ENCODE data around the gene CNTN4. TPM values are rescaled to one million over a fixed set of nuclear protein-coding genes. Genes with fewer than 3 reads are reported as not detected.

Gene CNTN4
- total RNA-seq, 1 donor from 2014 or later = 48.3 TPM

DNA sequence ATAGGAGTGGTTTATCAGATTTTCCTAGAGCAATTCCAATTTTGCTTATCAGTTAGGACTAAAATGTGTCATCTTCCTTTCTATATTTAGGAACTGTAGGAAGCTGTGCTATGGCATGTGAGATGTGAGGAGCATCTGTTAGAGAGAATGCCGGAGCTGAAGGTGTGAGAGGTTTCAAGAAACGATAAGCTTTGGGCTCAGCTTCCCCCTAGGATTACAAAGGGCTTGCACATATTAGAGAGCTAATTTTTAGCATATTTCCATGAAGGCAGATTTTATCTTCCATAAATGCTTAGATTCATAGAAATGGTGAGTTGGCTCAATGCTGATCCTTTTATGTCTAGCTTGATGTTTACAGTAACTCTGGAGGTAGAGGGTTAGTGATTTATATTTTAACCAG lies 120.2 kb downstream of the CNTN4 start:
- TF ChIP-seq, protein P1, sequence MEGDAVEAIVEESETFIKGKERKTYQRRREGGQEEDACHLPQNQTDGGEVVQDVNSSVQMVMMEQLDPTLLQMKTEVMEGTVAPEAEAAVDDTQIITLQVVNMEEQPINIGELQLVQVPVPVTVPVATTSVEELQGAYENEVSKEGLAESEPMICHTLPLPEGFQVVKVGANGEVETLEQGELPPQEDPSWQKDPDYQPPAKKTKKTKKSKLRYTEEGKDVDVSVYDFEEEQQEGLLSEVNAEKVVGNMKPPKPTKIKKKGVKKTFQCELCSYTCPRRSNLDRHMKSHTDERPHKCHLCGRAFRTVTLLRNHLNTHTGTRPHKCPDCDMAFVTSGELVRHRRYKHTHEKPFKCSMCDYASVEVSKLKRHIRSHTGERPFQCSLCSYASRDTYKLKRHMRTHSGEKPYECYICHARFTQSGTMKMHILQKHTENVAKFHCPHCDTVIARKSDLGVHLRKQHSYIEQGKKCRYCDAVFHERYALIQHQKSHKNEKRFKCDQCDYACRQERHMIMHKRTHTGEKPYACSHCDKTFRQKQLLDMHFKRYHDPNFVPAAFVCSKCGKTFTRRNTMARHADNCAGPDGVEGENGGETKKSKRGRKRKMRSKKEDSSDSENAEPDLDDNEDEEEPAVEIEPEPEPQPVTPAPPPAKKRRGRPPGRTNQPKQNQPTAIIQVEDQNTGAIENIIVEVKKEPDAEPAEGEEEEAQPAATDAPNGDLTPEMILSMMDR (IDR thresholded peaks at IDR 0.05) = no peak
- no peaks in the 10 kb centered on the region for H3K36me3 Mint-ChIP-seq (ENCODE audit: unreplicated experiment)
- H3K9me3 Mint-ChIP-seq (ENCODE audit: unreplicated experiment) = peaks cover 4% of the 10 kb centered on the region
- no peaks in the 10 kb centered on the region for H3K4me1 Mint-ChIP-seq (ENCODE audit: unreplicated experiment)
- H3K4me3 Mint-ChIP-seq (ENCODE audit: unreplicated experiment) = no peak overlapping the region
- DNase-seq (ENCODE audit: extremely low spot score, unreplicated experiment) = no peak
- H3K27me3 Mint-ChIP-seq (ENCODE audit: unreplicated experiment) = no peaks in the 10 kb centered on the region
- H3K27ac Mint-ChIP-seq (ENCODE audit: unreplicated experiment) = no peak overlapping the region

DNA sequence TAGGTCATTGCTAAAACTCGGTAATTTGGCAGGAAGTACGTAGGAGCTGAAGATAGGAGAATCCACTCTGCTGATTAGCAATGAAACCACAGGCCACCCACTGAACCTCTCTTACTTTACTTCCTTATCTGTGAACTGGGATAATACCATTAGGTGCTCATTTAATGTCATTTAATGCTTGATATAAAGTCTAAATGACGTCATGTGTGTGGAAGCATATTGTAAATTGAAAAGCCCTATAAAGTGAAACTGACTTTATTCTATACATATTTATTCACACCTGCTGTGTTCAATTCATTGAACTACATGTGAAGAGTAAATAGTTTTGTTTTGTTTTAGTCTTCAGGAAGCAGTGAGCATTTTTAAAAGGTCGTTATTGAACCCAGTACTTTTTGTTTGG lies 137.5 kb downstream of the CNTN4 start:
- no peaks in the 10 kb centered on the region for H3K36me3 Mint-ChIP-seq (ENCODE audit: unreplicated experiment)
- H3K4me3 Mint-ChIP-seq (ENCODE audit: unreplicated experiment) = no peak overlapping the region
- no peaks in the 10 kb centered on the region for H3K4me1 Mint-ChIP-seq (ENCODE audit: unreplicated experiment)
- H3K27ac Mint-ChIP-seq (ENCODE audit: unreplicated experiment) = no peak overlapping the region
- no peaks in the 10 kb centered on the region for H3K27me3 Mint-ChIP-seq (ENCODE audit: unreplicated experiment)
- no peak for DNase-seq (ENCODE audit: extremely low spot score, unreplicated experiment)
- H3K9me3 Mint-ChIP-seq (ENCODE audit: unreplicated experiment) = peaks cover 9% of the 10 kb centered on the region
- TF ChIP-seq, protein P1 (IDR thresholded peaks at IDR 0.05) = no peak

GRCh38 chr3:2244137-2244536 lies 145.5 kb downstream of the CNTN4 start:
- H3K36me3 Mint-ChIP-seq (ENCODE audit: unreplicated experiment) = no peaks in the 10 kb centered on the region
- H3K4me1 Mint-ChIP-seq (ENCODE audit: unreplicated experiment) = no peaks in the 10 kb centered on the region

GRCh38 chr3:2246873-2247648 lies 148.4 kb downstream of the CNTN4 start:
- Mint-ChIP-seq H3K27ac (ENCODE audit: unreplicated experiment) (no peak overlapping the region), H3K4me3 (ENCODE audit: unreplicated experiment) (no peak overlapping the region), H3K36me3 (ENCODE audit: unreplicated experiment) (no peaks in the 10 kb centered on the region), H3K4me1 (ENCODE audit: unreplicated experiment) (no peaks in the 10 kb centered on the region), H3K9me3 (ENCODE audit: unreplicated experiment) (peaks cover 3% of the 10 kb centered on the region), H3K27me3 (ENCODE audit: unreplicated experiment) (peaks cover 3% of the 10 kb centered on the region)
- TF ChIP-seq, protein P1 (IDR thresholded peaks at IDR 0.05) = no peak
- no peak for DNase-seq (ENCODE audit: extremely low spot score, unreplicated experiment)

More at GRCh38 chr3:2244137-2244536, 145.5 kb downstream of the CNTN4 start:
- no peak for DNase-seq (ENCODE audit: extremely low spot score, unreplicated experiment)
- TF ChIP-seq, protein P1 (IDR thresholded peaks at IDR 0.05) = no peak
- no peak overlapping the region for H3K27ac Mint-ChIP-seq (ENCODE audit: unreplicated experiment)
- H3K27me3 Mint-ChIP-seq (ENCODE audit: unreplicated experiment) = peaks cover 3% of the 10 kb centered on the region
- no peak overlapping the region for H3K4me3 Mint-ChIP-seq (ENCODE audit: unreplicated experiment)
- peaks cover 9% of the 10 kb centered on the region for H3K9me3 Mint-ChIP-seq (ENCODE audit: unreplicated experiment)

DNA sequence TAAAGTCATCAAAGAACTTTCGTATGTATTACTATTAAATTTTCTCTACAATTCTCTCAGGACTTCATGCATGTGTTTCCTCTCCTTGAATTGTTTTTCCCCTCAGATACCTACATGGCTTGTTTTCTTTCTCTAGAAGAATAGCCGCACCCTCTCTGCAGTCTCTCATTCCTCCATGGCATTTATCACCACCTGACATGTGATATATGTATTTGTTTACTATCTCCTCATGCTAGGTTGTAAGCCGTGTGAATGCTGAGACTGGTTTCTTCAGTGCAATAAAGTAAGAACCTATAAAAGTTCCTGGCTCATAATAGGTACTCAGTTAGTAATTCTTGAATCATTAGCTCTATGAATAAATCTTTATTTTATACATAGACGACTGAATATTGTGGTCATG lies 149.2 kb downstream of the CNTN4 start:
- Mint-ChIP-seq H3K9me3 (ENCODE audit: unreplicated experiment) (peaks cover 6% of the 10 kb centered on the region), H3K27me3 (ENCODE audit: unreplicated experiment) (peaks cover 3% of the 10 kb centered on the region), H3K4me3 (ENCODE audit: unreplicated experiment) (no peak overlapping the region), H3K36me3 (ENCODE audit: unreplicated experiment) (no peaks in the 10 kb centered on the region), H3K4me1 (ENCODE audit: unreplicated experiment) (no peaks in the 10 kb centered on the region), H3K27ac (ENCODE audit: unreplicated experiment) (no peak overlapping the region)
- DNase-seq (ENCODE audit: extremely low spot score, unreplicated experiment) = no peak
- TF ChIP-seq, protein P1 (IDR thresholded peaks at IDR 0.05) = no peak

Data from osteocyte (in vitro differentiated cells).